OCI-LY1 (cell line): ENCODE results near the gene CD48.

ENCODE experiments used
- H2AFZ ChIP-seq: fragments of 200-600 bp; sonication (generic), shearing (Covaris generic); 2 replicates; pipeline ENCODE4 v1.6.0; 2014; ENCODE audit warnings: antibody characterized with exemption, mild to moderate bottlenecking, low read length
- H3F3A ChIP-seq: fragments of 200-600 bp; sonication (generic), shearing (Covaris generic); 2 replicates; pipeline ENCODE4 v1.6.0; 2014; ENCODE audit warnings: mild to moderate bottlenecking, antibody characterized with exemption, low read length, moderate library complexity; ENCODE audit not compliant: insufficient read depth
- H3K27ac ChIP-seq: fragments of 200-600 bp; sonication (generic); 2 replicates; pipeline ENCODE4 v1.5.1; 2014; ENCODE audit warnings: low read length, mixed run types, mild to moderate bottlenecking, low read depth; ENCODE audit not compliant: poor library complexity, severe bottlenecking
- H3K27me3 ChIP-seq: fragments of 200-600 bp; sonication (generic); 2 replicates; pipeline ENCODE4 v1.6.0; 2014; ENCODE audit warnings: antibody characterized with exemption, mild to moderate bottlenecking, low read length, moderate library complexity; ENCODE audit not compliant: insufficient read depth
- H3K36me3 ChIP-seq: fragments of 200-600 bp; sonication (generic); 2 replicates; pipeline ENCODE4 v1.6.1; 2014; ENCODE audit warnings: mild to moderate bottlenecking, antibody characterized with exemption, low read length, moderate library complexity, mixed read lengths; ENCODE audit not compliant: insufficient read depth
- H3K4me1 ChIP-seq: fragments of 200-600 bp; sonication (generic); 2 replicates; pipeline ENCODE4 v1.5.1; 2014; ENCODE audit warnings: mild to moderate bottlenecking, low read length, moderate library complexity; ENCODE audit not compliant: insufficient read depth, severe bottlenecking
- H3K4me2 ChIP-seq: fragments of 200-600 bp; sonication (generic), shearing (Covaris generic); 2 replicates; pipeline ENCODE4 v1.6.1; 2014; ENCODE audit warnings: low read length
- H3K4me3 ChIP-seq: fragments of 200-600 bp; sonication (generic); 2 replicates; pipeline ENCODE4 v1.5.1; 2014; ENCODE audit warnings: low read length, low read depth, mild to moderate bottlenecking, mixed read lengths; ENCODE audit not compliant: poor library complexity, severe bottlenecking
- H3K79me2 ChIP-seq: fragments of 200-600 bp; shearing (Covaris generic); 2 replicates; pipeline ENCODE4 v1.6.1; 2016; ENCODE audit warnings: mixed run types, low read length, mixed read lengths; ENCODE audit not compliant: insufficient read depth
- H3K9ac ChIP-seq: fragments of 200-600 bp; sonication (generic), shearing (Covaris generic); 2 replicates; pipeline ENCODE4 v1.6.1; 2014; ENCODE audit warnings: mild to moderate bottlenecking, low read length, mixed read lengths
- H3K9me2 ChIP-seq: fragments of 200-600 bp; sonication (generic), shearing (Covaris generic); 2 replicates; pipeline ENCODE4 v1.6.1; 2014; ENCODE audit warnings: low read depth, mild to moderate bottlenecking, low read length, mixed read lengths
- H3K9me3 ChIP-seq: fragments of 200-600 bp; shearing (Covaris generic); 2 replicates; pipeline ENCODE4 v1.6.1; 2014; ENCODE audit warnings: low read length, mixed read lengths
- H4K20me1 ChIP-seq: fragments of 200-600 bp; sonication (generic), shearing (Covaris generic); 2 replicates; pipeline ENCODE4 v1.6.0; 2016; ENCODE audit warnings: mild to moderate bottlenecking, low read length; ENCODE audit not compliant: insufficient read depth
- EZH2 ChIP-seq: fragments of 200-600 bp; sonication (generic), shearing (Covaris generic); IDR thresholded peaks from 2 replicates; pipeline ENCODE4 v1.8.0; 2017; ENCODE audit warnings: borderline replicate concordance, mixed run types, mild to moderate bottlenecking, antibody characterized with exemption, low read length, moderate library complexity, mixed read lengths
- TF ChIP-seq, protein P1 (sequence below): fragments of 200-600 bp; sonication (generic), shearing (Covaris generic); IDR thresholded peaks from 2 replicates; pipeline ENCODE4 v1.5.1; 2017; ENCODE audit warnings: mild to moderate bottlenecking, antibody characterized with exemption, low read length, moderate library complexity, mixed read lengths

Gene CD48

DNA sequence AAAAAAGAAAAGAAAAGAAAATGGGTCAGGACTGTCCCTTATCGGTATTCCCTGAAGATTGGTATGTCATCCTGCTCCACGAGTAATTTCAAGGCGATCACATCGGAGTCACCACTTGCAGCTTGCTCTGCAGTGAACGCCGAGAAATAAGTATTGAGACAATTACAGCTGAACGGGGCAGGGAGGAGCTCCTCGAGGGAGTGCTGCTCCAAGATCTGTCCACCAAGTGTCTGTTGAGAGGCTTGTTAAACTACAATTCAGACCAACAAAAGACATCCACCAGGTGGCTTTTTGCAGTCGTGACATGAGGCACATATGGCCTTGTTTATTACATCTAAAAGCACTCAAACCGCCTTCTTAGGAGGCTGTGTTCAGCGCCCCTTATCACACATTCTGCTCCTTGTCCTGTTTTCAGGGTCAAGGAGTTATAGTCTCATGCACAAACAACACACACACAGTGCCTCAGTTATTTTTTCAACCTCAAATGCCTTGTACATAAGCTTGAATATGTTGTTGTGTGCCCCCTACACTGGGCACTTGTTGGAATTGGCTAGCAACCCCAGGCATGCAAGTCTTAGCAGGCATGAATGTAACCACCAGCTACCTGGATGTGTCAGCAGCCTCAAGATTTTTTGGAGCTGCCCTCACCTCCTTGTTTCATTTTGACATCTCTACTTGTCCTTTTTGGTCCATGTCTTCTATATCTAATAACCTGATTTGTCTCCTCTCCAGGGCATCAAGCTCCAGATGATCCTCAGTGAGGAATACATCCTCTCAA is 13.0 kb upstream of the CD48 start:
- Histone ChIP-seq H3K4me2 (no peak overlapping the region; the same call in 1 of the 2 replicates), H3K9me3 (no peaks in the 10 kb centered on the region), H3K79me2 (no peaks in the 10 kb centered on the region), H3K4me3 (no peak overlapping the region), H3K36me3 (no peaks in the 10 kb centered on the region), H4K20me1 (no peaks in the 10 kb centered on the region), H2AFZ (0 out of 2 replicates have a peak overlapping the region, but pooled peaks have one; percentile 4), H3K4me1 (peaks cover 45% of the 10 kb centered on the region), H3K27ac (peak overlapping the region; percentile 33), H3K27me3 (no peaks in the 10 kb centered on the region), H3K9me2 (no peaks in the 10 kb centered on the region), H3F3A (no peaks in the 10 kb centered on the region), H3K9ac (no peak overlapping the region; the same call in 1 of the 2 replicates)
- no peak for TF ChIP-seq EZH2
- TF ChIP-seq, protein P1, sequence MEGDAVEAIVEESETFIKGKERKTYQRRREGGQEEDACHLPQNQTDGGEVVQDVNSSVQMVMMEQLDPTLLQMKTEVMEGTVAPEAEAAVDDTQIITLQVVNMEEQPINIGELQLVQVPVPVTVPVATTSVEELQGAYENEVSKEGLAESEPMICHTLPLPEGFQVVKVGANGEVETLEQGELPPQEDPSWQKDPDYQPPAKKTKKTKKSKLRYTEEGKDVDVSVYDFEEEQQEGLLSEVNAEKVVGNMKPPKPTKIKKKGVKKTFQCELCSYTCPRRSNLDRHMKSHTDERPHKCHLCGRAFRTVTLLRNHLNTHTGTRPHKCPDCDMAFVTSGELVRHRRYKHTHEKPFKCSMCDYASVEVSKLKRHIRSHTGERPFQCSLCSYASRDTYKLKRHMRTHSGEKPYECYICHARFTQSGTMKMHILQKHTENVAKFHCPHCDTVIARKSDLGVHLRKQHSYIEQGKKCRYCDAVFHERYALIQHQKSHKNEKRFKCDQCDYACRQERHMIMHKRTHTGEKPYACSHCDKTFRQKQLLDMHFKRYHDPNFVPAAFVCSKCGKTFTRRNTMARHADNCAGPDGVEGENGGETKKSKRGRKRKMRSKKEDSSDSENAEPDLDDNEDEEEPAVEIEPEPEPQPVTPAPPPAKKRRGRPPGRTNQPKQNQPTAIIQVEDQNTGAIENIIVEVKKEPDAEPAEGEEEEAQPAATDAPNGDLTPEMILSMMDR, result peak; percentile 29; the same call in 1 of the 2 replicates

DNA sequence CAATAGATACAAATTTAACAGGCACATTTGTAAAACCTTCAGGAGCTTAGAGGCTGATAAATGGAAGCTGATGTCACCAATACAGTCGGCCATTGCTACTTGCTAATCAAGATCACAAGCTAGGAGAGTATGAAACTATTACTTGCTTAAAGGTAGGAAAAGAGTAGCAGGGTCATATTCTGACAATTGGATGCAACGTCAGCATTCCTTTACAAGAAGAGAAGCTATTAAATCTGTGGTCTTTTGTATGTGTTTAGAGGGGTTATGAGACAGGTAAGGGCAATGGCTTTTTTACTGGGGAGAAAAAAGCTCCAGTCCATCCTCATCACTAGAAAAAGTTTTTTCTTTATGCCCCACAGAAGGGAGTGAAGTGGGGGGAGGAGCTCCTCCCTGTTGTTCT is 11.7 kb upstream of the CD48 start:
- Histone ChIP-seq H3K79me2 (no peaks in the 10 kb centered on the region), H3K36me3 (no peaks in the 10 kb centered on the region), H3K27me3 (no peaks in the 10 kb centered on the region), H3K9me2 (no peaks in the 10 kb centered on the region), H3F3A (no peaks in the 10 kb centered on the region), H4K20me1 (no peaks in the 10 kb centered on the region), H3K9ac (no peak overlapping the region), H3K4me3 (no peak overlapping the region), H3K27ac (no peak overlapping the region), H2AFZ (no peak overlapping the region), H3K4me2 (no peak overlapping the region), H3K4me1 (peaks cover 45% of the 10 kb centered on the region), H3K9me3 (no peaks in the 10 kb centered on the region)
- TF ChIP-seq, protein P1, result no peak
- no peak for TF ChIP-seq EZH2

DNA sequence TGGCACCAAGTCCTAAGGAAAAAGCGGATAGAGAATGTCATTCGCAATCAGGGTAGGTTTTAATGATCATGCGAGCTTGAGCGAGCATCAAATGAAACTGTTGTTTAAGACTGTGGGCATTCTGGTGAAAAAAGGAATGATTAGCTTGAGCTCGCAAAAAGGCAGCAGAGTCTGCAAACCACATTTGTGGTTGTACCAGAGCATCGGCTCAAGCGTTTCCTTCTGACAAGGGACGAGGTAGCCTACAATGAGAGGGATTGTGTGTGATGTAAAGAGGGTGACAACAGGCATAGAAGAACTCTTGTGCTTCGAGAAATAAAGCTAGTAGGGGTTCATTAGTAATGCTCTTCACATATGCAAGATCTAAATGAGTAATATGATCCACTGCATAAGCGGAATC is 11.1 kb upstream of the CD48 start:
- Histone ChIP-seq H3K4me2 (no peak overlapping the region), H3K79me2 (no peaks in the 10 kb centered on the region), H3K4me3 (no peak overlapping the region), H3K4me1 (peaks cover 45% of the 10 kb centered on the region), H4K20me1 (no peaks in the 10 kb centered on the region), H3K27ac (no peak overlapping the region), H2AFZ (no peak overlapping the region), H3K27me3 (no peaks in the 10 kb centered on the region), H3F3A (no peaks in the 10 kb centered on the region), H3K36me3 (no peaks in the 10 kb centered on the region), H3K9ac (no peak overlapping the region), H3K9me3 (no peaks in the 10 kb centered on the region), H3K9me2 (no peaks in the 10 kb centered on the region)
- TF ChIP-seq, protein P1, result no peak
